ENCODE measurements around the gene PARD3. TPM values are rescaled to one million over a fixed set of nuclear protein-coding genes. Genes with fewer than 3 reads are reported as not detected.

PARD3 gene
- total RNA-seq, 1 experiment from 2014 or later, result 57.4 TPM

DNA sequence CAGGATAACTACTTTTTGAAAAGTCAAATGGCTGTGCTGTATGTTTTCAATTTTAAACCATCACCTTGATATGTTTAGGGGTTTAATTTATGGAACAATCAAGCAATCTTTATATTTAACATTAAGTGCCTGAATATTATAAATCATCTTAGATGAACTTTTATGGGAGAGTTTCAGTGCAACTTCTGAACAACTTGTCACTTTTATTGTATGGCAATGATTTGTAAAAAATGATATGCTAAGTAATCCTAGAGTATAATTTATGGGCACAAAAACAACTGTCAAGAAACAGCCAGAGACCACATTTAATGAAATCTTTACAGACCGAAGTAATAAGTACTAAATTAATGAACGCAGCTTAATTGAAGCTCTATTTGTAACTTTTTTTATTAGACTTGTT is 498.9 kb downstream of the PARD3 start:
- H3K27me3 ChIP-seq (ENCODE audit: insufficient read depth, low read depth), result no peaks in the 10 kb centered on the region

DNA sequence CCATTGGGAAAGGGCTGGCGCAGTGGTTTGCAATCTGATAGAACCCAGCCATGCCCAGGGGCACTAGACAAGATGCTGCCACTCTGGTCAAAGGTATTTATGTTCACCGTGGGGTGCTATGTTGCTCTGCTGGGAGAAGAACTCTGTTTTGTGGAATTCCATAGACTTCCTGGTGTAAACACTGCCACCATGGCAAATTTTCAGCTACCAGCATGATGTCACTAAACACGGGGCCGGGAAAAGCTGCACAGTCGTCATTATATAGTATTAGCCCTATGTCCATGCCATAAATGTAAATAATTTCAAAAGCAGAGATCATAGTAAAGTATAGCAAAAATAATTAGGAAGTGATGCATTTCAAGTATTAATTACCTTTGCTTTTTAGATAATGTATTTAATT is 500.6 kb downstream of the PARD3 start:
- H3F3A ChIP-seq (ENCODE audit: insufficient read depth, low read depth), result peaks cover 7% of the 10 kb centered on the region; the same call in 1 of the 2 replicates
- intact Hi-C loops (cut with micrococcal nuclease; ENCODE audit: unreplicated experiment), result no loop called here
- H3K27ac ChIP-seq, result no peak overlapping the region
- TF ChIP-seq EZH2 (IDR thresholded peaks at IDR 0.05; ENCODE audit: low read depth), result no peak
- TF ChIP-seq, protein P1, sequence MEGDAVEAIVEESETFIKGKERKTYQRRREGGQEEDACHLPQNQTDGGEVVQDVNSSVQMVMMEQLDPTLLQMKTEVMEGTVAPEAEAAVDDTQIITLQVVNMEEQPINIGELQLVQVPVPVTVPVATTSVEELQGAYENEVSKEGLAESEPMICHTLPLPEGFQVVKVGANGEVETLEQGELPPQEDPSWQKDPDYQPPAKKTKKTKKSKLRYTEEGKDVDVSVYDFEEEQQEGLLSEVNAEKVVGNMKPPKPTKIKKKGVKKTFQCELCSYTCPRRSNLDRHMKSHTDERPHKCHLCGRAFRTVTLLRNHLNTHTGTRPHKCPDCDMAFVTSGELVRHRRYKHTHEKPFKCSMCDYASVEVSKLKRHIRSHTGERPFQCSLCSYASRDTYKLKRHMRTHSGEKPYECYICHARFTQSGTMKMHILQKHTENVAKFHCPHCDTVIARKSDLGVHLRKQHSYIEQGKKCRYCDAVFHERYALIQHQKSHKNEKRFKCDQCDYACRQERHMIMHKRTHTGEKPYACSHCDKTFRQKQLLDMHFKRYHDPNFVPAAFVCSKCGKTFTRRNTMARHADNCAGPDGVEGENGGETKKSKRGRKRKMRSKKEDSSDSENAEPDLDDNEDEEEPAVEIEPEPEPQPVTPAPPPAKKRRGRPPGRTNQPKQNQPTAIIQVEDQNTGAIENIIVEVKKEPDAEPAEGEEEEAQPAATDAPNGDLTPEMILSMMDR (conservative IDR thresholded peaks at IDR 0.05), result no peak
- H3K79me2 ChIP-seq (ENCODE audit: low read depth), result no peaks in the 10 kb centered on the region
- BruUV-seq (replicated peaks), result no TSS peak
- ChIA-PET CTCF (no interaction called here), POLR2A (ENCODE audit: unreplicated experiment) (no interaction called here)
- no peak overlapping the region for H2AFZ ChIP-seq
- no peaks in the 10 kb centered on the region for H3K9me3 ChIP-seq (ENCODE audit: insufficient read depth, low read depth)
- H4K20me1 ChIP-seq (ENCODE audit: insufficient read depth), result no peaks in the 10 kb centered on the region
- H3K4me3 ChIP-seq, result no peak overlapping the region
- no peaks in the 10 kb centered on the region for H3K27me3 ChIP-seq (ENCODE audit: insufficient read depth, low read depth)
- H3K4me2 ChIP-seq, result no peak overlapping the region
- no peak for DNase-seq
- H3K36me3 ChIP-seq (ENCODE audit: low read depth), result 0 out of 2 replicates have a peak, but pooled peaks cover 4% of the 10 kb centered on the region
- H3K9me2 ChIP-seq (ENCODE audit: insufficient read depth), result no peaks in the 10 kb centered on the region
- H3K4me1 ChIP-seq (replicated peaks; ENCODE audit: insufficient read depth), result peaks cover 8% of the 10 kb centered on the region

More for the DNA sequence above, 498.9 kb downstream of the PARD3 start:
- Histone ChIP-seq H3K27ac (no peak overlapping the region), H4K20me1 (ENCODE audit: insufficient read depth) (no peaks in the 10 kb centered on the region), H3K36me3 (ENCODE audit: low read depth) (0 out of 2 replicates have a peak, but pooled peaks cover 4% of the 10 kb centered on the region), H3K79me2 (ENCODE audit: low read depth) (no peaks in the 10 kb centered on the region), H3K4me1 (replicated peaks; ENCODE audit: insufficient read depth) (peaks cover 21% of the 10 kb centered on the region), H3K9me2 (ENCODE audit: insufficient read depth) (no peaks in the 10 kb centered on the region), H3K9me3 (ENCODE audit: insufficient read depth, low read depth) (no peaks in the 10 kb centered on the region), H3K4me3 (no peak overlapping the region), H2AFZ (no peak overlapping the region), H3K4me2 (no peak overlapping the region), H3F3A (ENCODE audit: insufficient read depth, low read depth) (peaks cover 17% of the 10 kb centered on the region; the same call in 1 of the 2 replicates)
- intact Hi-C loops (cut with micrococcal nuclease; ENCODE audit: unreplicated experiment), result no loop called here
- no TSS peak for BruUV-seq (replicated peaks)
- POLR2A ChIA-PET (ENCODE audit: unreplicated experiment), result no interaction called here
- CTCF ChIA-PET, result no interaction called here
- DNase-seq, result no peak
- TF ChIP-seq, protein P1 (conservative IDR thresholded peaks at IDR 0.05), result no peak
- TF ChIP-seq EZH2 (IDR thresholded peaks at IDR 0.05; ENCODE audit: low read depth), result no peak

DNA sequence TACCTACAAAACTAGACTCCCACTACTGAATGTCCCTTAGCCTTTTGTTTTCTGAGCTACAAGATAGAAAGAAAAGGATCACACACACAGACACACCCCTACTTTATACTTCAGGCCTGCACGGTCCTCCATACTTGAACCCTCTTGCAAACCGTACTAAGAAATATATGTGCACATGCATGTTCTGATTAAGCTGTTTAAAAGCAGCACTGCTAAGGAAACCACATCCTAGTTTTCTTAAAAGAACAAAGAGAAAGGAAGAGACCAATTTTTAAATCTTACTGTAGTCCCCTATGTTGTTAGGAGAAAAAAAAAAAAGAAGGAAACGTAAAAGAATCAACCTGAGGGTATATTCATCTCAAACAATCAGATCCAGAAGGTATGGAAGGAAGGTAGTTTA is 501.2 kb downstream of the PARD3 start:
- CTCF ChIA-PET, result no interaction called here
- Histone ChIP-seq H3F3A (ENCODE audit: insufficient read depth, low read depth) (peaks cover 2% of the 10 kb centered on the region; the same call in 1 of the 2 replicates), H3K79me2 (ENCODE audit: low read depth) (no peaks in the 10 kb centered on the region), H3K27me3 (ENCODE audit: insufficient read depth, low read depth) (no peaks in the 10 kb centered on the region), H3K9me3 (ENCODE audit: insufficient read depth, low read depth) (no peaks in the 10 kb centered on the region), H3K4me1 (replicated peaks; ENCODE audit: insufficient read depth) (peaks cover 3% of the 10 kb centered on the region), H3K36me3 (ENCODE audit: low read depth) (0 out of 2 replicates have a peak, but pooled peaks cover 4% of the 10 kb centered on the region), H3K4me3 (no peak overlapping the region), H3K27ac (no peak overlapping the region), H3K4me2 (no peak overlapping the region), H3K9me2 (ENCODE audit: insufficient read depth) (no peaks in the 10 kb centered on the region), H2AFZ (no peak overlapping the region), H4K20me1 (ENCODE audit: insufficient read depth) (no peaks in the 10 kb centered on the region)
- no TSS peak for BruUV-seq (replicated peaks)
- no peak for TF ChIP-seq EZH2 (IDR thresholded peaks at IDR 0.05; ENCODE audit: low read depth)
- TF ChIP-seq, protein P1 (conservative IDR thresholded peaks at IDR 0.05), result no peak
- DNase-seq, result no peak
- POLR2A ChIA-PET (ENCODE audit: unreplicated experiment), result no interaction called here
- intact Hi-C loops (cut with micrococcal nuclease; ENCODE audit: unreplicated experiment), result no loop called here
